Activated CD8-positive, alpha-beta memory T cell treated with anti-CD3 and anti-CD28 coated beads for 24 hours (primary cell): Measurements from ENCODE around the gene SLC35A5.

Experiments used
- DNase-seq: peaks from one replicate; pipeline ENCODE4 v3.0.0-alpha.2; 2020

SLC35A5 gene

GRCh38 chr3:112572701-112573100, 10.9 kb downstream of the SLC35A5 start:
- no peak for DNase-seq

GRCh38 chr3:112579232-112579631, 17.4 kb downstream of the SLC35A5 start:
- DNase-seq = no peak

GRCh38 chr3:112579697-112580096, 17.9 kb downstream of the SLC35A5 start:
- DNase-seq = no peak

GRCh38 chr3:112582244-112582874, 20.5 kb downstream of the SLC35A5 start:
- no peak for DNase-seq

GRCh38 chr3:112583105-112583504, 21.3 kb downstream of the SLC35A5 start:
- no peak for DNase-seq

GRCh38 chr3:112585782-112586181, 23.9 kb downstream of the SLC35A5 start:
- no peak for DNase-seq

GRCh38 chr3:112587336-112587735, 25.5 kb downstream of the SLC35A5 start:
- no peak for DNase-seq

GRCh38 chr3:112593258-112593657, 31.4 kb downstream of the SLC35A5 start:
- no peak for DNase-seq

GRCh38 chr3:112594856-112595255, 33.0 kb downstream of the SLC35A5 start:
- DNase-seq = no peak

GRCh38 chr3:112597945-112598344, 36.1 kb downstream of the SLC35A5 start:
- no peak for DNase-seq

GRCh38 chr3:112598731-112599130, 36.9 kb downstream of the SLC35A5 start:
- no peak for DNase-seq

- no peak for DNase-seq
These were observed 40.5 kb downstream of the SLC35A5 start for GRCh38 chr3:112602217-112602838.

- no peak for DNase-seq
These were observed 42.7 kb downstream of the SLC35A5 start for GRCh38 chr3:112604536-112604935.

- no peak for DNase-seq
These were observed 43.4 kb downstream of the SLC35A5 start for GRCh38 chr3:112605285-112605684.

- DNase-seq = no peak
These were observed 44.3 kb downstream of the SLC35A5 start for GRCh38 chr3:112606098-112606497.

GRCh38 chr3:112607863-112608262, 46.0 kb downstream of the SLC35A5 start:
- no peak for DNase-seq

GRCh38 chr3:112610121-112610520, 48.3 kb downstream of the SLC35A5 start:
- DNase-seq = no peak

GRCh38 chr3:112611752-112612515, 50.1 kb downstream of the SLC35A5 start:
- no peak for DNase-seq

GRCh38 chr3:112615989-112616731, 54.3 kb downstream of the SLC35A5 start:
- DNase-seq = no peak

GRCh38 chr3:112617285-112617684, 55.4 kb downstream of the SLC35A5 start:
- DNase-seq = no peak

- no peak for DNase-seq
These were observed 57.5 kb downstream of the SLC35A5 start for GRCh38 chr3:112619295-112619694.

- no peak for DNase-seq
These were observed 61.4 kb downstream of the SLC35A5 start for GRCh38 chr3:112623213-112623612.

- no peak for DNase-seq
These were observed 61.9 kb downstream of the SLC35A5 start for GRCh38 chr3:112623717-112624116.
